ENCODE data around the gene SGCD.

- TF ChIP-seq YY1 (IDR thresholded peaks at IDR 0.05; ENCODE audit: extremely low read depth, insufficient replicate concordance, low read depth, low read length) = no peak
- TF ChIP-seq POLR2A (IDR thresholded peaks at IDR 0.05; ENCODE audit: borderline replicate concordance, extremely low read depth, insufficient read depth, insufficient read length) = no peak
- no peak for TF ChIP-seq CTCF (IDR thresholded peaks at IDR 0.05 in 2 of 3, conservative IDR thresholded peaks at IDR 0.05 in 1 of 3; ENCODE audit: borderline replicate concordance in 1 of 3, insufficient read depth in 1 of 3, low read depth in 2 of 3, low read length in 2 of 3)
- no peak for TF ChIP-seq REST (IDR thresholded peaks at IDR 0.05; ENCODE audit: low read depth)
- no peak for TF ChIP-seq FOSL1 (IDR thresholded peaks at IDR 0.05; ENCODE audit: low read depth)
- no peak for TF ChIP-seq ZBTB33 (IDR thresholded peaks at IDR 0.05; ENCODE audit: extremely low read depth, insufficient replicate concordance, low read length)
- TF ChIP-seq SP1 (IDR thresholded peaks at IDR 0.05; ENCODE audit: low read depth) = no peak
- no peak for TF ChIP-seq EZH2 (IDR thresholded peaks at IDR 0.05)
- TF ChIP-seq CEBPB (IDR thresholded peaks at IDR 0.05; ENCODE audit: low read depth) = no peak
- no peak for TF ChIP-seq ZFX (IDR thresholded peaks at IDR 0.05)
- TF ChIP-seq POLR2AphosphoS5 (IDR thresholded peaks at IDR 0.05; ENCODE audit: low read depth, low read length) = no peak
- no peak for TF ChIP-seq EZH2phosphoT487 (IDR thresholded peaks at IDR 0.05; ENCODE audit: borderline replicate concordance)
- no peak for TF ChIP-seq SIN3A (IDR thresholded peaks at IDR 0.05; ENCODE audit: low read depth)
- no peak for TF ChIP-seq JUND (IDR thresholded peaks at IDR 0.05)
These were observed 53.9 kb downstream of the SGCD start for GRCh38 chr5:156380848-156381247.

All from HCT116 (cell line).